Activated CD8-positive, alpha-beta T cell treated with anti-CD3 and anti-CD28 coated beads for 36 hours (primary cell): ENCODE measurements around the gene DOCK3. TPM values are rescaled to one million over a fixed set of nuclear protein-coding genes. Genes with fewer than 3 reads are reported as not detected.
"Not testable (repeated sequence)": the region's sequence is repeated elsewhere in the genome, so short reads cannot be mapped to it uniquely, and the experiment has no call there.

Experiments used
- ATAC-seq: fragments of 200-7000 bp; cut with Tn5 transposase; one replicate; pipeline ENCODE4 v1.10.0; 2021; ENCODE audit warnings: mild to moderate bottlenecking, moderate library complexity
- CTCF ChIA-PET: fragments of 350-600 bp; sonication (Branson Sonifier 250); formaldehyde crosslinking; loops from one replicate; lab custom pipeline; 2021; ENCODE audit warnings: antibody characterized with exemption; lab: Charles Lee
- POLR2A ChIA-PET: fragments of 350-600 bp; sonication (Branson Sonifier 250); formaldehyde crosslinking; loops from one replicate; lab custom pipeline; 2021; ENCODE audit warnings: antibody characterized with exemption; lab: Charles Lee
- DNase-seq: peaks from one replicate; pipeline ENCODE4 v3.0.0-alpha.2; 2020
- H3K27ac Mint-ChIP-seq: one replicate; pipeline ENCODE4 v1.8.0; 2021; ENCODE audit warnings: mild to moderate bottlenecking, mixed read lengths
- H3K27me3 Mint-ChIP-seq: one replicate; pipeline ENCODE4 v1.8.0; 2021; ENCODE audit warnings: mixed read lengths
- H3K36me3 Mint-ChIP-seq: one replicate; pipeline ENCODE4 v1.8.0; 2021; ENCODE audit warnings: low read depth, mixed read lengths
- H3K4me1 Mint-ChIP-seq: one replicate; pipeline ENCODE4 v1.8.0; 2021; ENCODE audit warnings: low read depth, mixed read lengths
- H3K4me3 Mint-ChIP-seq: one replicate; pipeline ENCODE4 v1.8.0; 2021; ENCODE audit warnings: mild to moderate bottlenecking, moderate library complexity, mixed read lengths
- H3K9me3 Mint-ChIP-seq: one replicate; pipeline ENCODE4 v1.8.0; 2021; ENCODE audit warnings: mixed read lengths
- intact Hi-C: fragments of 100-400 bp; cut with micrococcal nuclease; formaldehyde crosslinking; loops from one replicate; pipeline ENCODE4 v1.10.0; 2022
- total RNA-seq, 2 experiments: library from RNA; stranded (reverse); gene quantifications; one replicate each; pipeline ENCODE4 v1.2.3, GENCODE V29; 2021
- TF ChIP-seq, protein P1 (sequence below): fragments of 200-600 bp; IDR thresholded peaks from one replicate; pipeline ENCODE4 v1.8.0; 2022; ENCODE audit warnings: antibody characterized with exemption, mild to moderate bottlenecking

Gene DOCK3
- total RNA-seq, 2 experiments from 2014 or later, result 3.6 to 4.2 TPM

DNA sequence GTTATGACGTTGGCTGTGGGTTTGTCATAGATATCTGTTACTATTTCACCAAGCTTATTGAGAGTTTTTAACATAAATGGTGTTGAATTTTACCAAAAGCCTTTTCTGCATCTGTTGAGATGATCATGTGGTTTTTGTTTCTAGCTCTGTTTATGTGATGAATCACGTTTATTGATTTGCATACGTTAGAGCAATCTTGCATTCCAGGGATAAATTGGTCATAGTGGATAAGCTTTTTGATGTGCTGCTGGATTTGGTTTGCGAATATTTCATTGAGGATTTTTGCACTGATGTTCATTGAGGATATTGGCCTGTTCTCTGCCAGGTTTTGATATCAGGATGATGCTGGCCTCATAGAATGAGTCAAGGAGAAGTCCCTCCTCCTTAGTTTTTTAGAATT lies 117.8 kb downstream of the DOCK3 start:
- Mint-ChIP-seq H3K9me3 (no peaks in the 10 kb centered on the region), H3K27ac (no peak overlapping the region), H3K4me3 (no peak overlapping the region), H3K27me3 (peaks cover 7% of the 10 kb centered on the region), H3K4me1 (no peaks in the 10 kb centered on the region), H3K36me3 (no peaks in the 10 kb centered on the region)
- no peak for ATAC-seq
- CTCF ChIA-PET, result no interaction called here
- intact Hi-C loops, result no loop called here
- TF ChIP-seq, protein P1, sequence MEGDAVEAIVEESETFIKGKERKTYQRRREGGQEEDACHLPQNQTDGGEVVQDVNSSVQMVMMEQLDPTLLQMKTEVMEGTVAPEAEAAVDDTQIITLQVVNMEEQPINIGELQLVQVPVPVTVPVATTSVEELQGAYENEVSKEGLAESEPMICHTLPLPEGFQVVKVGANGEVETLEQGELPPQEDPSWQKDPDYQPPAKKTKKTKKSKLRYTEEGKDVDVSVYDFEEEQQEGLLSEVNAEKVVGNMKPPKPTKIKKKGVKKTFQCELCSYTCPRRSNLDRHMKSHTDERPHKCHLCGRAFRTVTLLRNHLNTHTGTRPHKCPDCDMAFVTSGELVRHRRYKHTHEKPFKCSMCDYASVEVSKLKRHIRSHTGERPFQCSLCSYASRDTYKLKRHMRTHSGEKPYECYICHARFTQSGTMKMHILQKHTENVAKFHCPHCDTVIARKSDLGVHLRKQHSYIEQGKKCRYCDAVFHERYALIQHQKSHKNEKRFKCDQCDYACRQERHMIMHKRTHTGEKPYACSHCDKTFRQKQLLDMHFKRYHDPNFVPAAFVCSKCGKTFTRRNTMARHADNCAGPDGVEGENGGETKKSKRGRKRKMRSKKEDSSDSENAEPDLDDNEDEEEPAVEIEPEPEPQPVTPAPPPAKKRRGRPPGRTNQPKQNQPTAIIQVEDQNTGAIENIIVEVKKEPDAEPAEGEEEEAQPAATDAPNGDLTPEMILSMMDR, result no peak
- POLR2A ChIA-PET, result no interaction called here
- no peak for DNase-seq

DNA sequence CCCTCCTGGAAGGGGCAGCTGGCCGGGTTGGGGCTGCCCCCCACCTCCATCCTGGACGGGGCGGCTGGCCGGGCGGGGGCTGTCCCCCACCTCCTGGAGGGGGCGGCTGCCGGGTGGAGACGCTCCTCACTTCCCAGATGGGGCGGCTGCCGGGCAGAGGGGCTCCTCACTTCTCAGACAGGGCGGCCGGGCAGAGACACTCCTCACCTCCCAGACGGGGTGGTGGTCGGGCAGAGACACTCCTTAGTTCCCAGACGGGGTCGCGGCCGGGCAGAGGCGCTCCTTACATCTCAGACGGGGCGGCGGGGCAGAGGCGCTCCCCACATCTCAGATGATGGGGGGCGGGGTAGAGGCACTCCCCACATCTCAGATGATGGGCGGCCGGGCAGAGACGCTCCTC lies 129.1 kb downstream of the DOCK3 start:
- CTCF ChIA-PET, H3K4me1 Mint-ChIP-seq, DNase-seq, H3K36me3 Mint-ChIP-seq, ATAC-seq, H3K4me3 Mint-ChIP-seq, H3K27me3 Mint-ChIP-seq, POLR2A ChIA-PET, H3K27ac Mint-ChIP-seq, intact Hi-C loops: not testable (repeated sequence)
- H3K9me3 Mint-ChIP-seq, result peaks cover 33% of the 10 kb centered on the region

DNA sequence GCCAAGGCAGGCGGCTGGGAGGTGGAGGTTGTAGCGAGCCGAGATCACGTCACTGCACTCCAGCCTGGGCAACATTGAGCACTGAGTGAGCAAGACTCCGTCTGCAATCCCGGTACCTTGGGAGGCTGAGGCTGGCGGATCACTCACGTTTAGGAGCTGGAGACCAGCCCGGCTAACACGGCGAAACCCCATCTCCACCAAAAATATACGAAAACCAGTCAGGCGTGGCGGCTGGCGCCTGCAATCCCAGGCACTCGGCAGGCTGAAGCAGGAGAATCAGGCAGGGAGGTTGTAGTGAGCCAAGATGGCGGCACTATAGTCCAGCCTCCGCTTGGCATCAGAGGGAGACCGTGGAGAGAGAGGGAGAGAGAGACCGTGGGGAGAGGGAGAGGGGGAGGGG lies 129.6 kb downstream of the DOCK3 start:
- intact Hi-C loops, POLR2A ChIA-PET, H3K4me1 Mint-ChIP-seq, H3K27ac Mint-ChIP-seq, H3K27me3 Mint-ChIP-seq, DNase-seq, ATAC-seq, CTCF ChIA-PET, H3K36me3 Mint-ChIP-seq, H3K4me3 Mint-ChIP-seq: not testable (repeated sequence)
- H3K9me3 Mint-ChIP-seq, result peaks cover 28% of the 10 kb centered on the region

DNA sequence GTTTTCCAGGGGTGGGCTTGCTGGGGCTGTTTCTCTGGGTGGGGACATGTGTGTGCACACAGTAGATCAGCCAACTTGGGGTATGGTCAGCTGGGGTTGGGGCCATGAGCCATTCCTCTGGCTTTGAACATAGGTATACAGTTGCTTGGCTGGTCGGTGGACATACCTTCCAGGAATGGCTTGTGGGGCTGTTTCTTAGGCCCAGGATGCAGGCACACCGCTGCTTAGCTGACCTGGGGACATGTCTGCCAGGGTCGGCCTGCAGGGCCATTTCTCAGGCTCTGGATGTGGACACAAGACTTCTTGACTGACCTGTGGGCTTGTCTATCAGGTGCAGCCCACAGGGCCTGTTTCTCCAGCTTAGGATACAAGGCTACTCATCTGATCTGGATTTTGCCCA lies 130.6 kb downstream of the DOCK3 start:
- DNase-seq (no peak), ATAC-seq (no peak)
- Mint-ChIP-seq H3K27me3 (no peaks in the 10 kb centered on the region), H3K36me3 (peaks cover 6% of the 10 kb centered on the region), H3K27ac (no peak overlapping the region), H3K4me1 (no peaks in the 10 kb centered on the region), H3K9me3 (peaks cover 18% of the 10 kb centered on the region), H3K4me3 (no peak overlapping the region)
- POLR2A ChIA-PET, result no interaction called here
- intact Hi-C loops, result no loop called here
- TF ChIP-seq, protein P1, result no peak
- CTCF ChIA-PET, result interaction anchor here (0.7 to 0.8 kb wide), 2 partner anchors 10 to 15 kb away, joined by 3 read pairs; no protein-coding TSS in a partner anchor

DNA sequence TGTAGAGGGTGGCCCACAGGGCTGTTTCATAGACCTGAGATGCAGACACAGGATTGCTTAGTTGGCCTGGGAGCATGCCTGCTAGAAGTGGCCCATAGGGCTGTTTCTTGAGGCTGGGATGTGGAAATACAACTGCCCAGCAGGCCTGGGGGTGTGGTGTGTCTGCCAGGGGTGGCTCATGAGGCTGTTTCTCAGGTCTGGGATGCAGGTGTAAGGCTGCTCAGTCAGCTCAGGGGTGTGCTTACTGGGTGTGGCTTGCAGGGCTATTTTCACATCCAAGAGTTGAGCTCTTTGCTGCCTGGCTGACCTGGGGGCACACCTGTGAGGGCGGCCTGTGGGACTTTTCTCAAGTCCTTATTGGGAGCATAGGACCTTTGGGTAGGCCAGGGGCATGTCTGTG lies 131.3 kb downstream of the DOCK3 start:
- CTCF ChIA-PET, result interaction anchor here (0.8 kb wide), 1 partner anchor 9 kb away, joined by 3 read pairs; no protein-coding TSS in a partner anchor
- TF ChIP-seq, protein P1, result no peak
- peaks cover 12% of the 10 kb centered on the region for H3K9me3 Mint-ChIP-seq
- ATAC-seq (no peak), DNase-seq (no peak)
- no peaks in the 10 kb centered on the region for H3K4me1 Mint-ChIP-seq
- no peak overlapping the region for H3K4me3 Mint-ChIP-seq
- no peak overlapping the region for H3K27ac Mint-ChIP-seq
- peaks cover 6% of the 10 kb centered on the region for H3K36me3 Mint-ChIP-seq
- POLR2A ChIA-PET, result no interaction called here
- H3K27me3 Mint-ChIP-seq, result no peaks in the 10 kb centered on the region
- intact Hi-C loops, result no loop called here

DNA sequence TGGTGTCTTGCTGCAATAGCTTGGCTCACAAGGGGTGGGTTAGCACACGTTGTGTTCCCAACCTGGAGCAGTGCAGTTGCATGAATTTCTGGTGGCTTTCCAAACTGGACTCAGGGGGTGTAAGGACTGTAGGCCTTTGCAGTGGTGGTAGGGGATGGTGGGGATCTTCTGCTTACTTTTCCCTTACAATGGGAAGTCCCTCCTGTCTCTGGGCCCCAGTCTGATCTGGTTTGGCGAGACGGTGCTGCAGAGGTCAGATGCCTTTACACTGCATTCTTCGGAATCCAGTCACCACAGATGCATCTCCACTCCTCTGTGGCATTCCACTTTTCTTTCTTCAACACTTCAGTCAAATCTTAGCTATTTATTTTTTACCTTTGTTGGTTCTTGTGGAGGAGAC lies 132.1 kb downstream of the DOCK3 start:
- TF ChIP-seq, protein P1, result no peak
- intact Hi-C loops, result no loop called here
- ATAC-seq (no peak), DNase-seq (no peak)
- CTCF ChIA-PET, result no interaction called here
- H3K27ac Mint-ChIP-seq, result no peak overlapping the region
- H3K4me3 Mint-ChIP-seq, result no peak overlapping the region
- peaks cover 5% of the 10 kb centered on the region for H3K9me3 Mint-ChIP-seq
- peaks cover 3% of the 10 kb centered on the region for H3K36me3 Mint-ChIP-seq
- no peaks in the 10 kb centered on the region for H3K4me1 Mint-ChIP-seq
- H3K27me3 Mint-ChIP-seq, result no peaks in the 10 kb centered on the region
- POLR2A ChIA-PET, result no interaction called here
